ENCODE measurements around the gene KIF2A. TPM values are rescaled to one million over a fixed set of nuclear protein-coding genes. Genes with fewer than 3 reads are reported as not detected.

Gene KIF2A
- total RNA-seq, 2 donors from 2014 or later = 10.3 to 16.3 TPM

GRCh38 chr5:62296998-62297397 lies 9.0 kb upstream of the KIF2A start:
- Histone ChIP-seq H3K36me3 (no peaks in the 10 kb centered on the region), H3K4me3 (no peak overlapping the region), H3K27me3 (no peaks in the 10 kb centered on the region), H3K9me3 (no peaks in the 10 kb centered on the region), H3K4me1 (no peaks in the 10 kb centered on the region), H3K27ac (no peak overlapping the region)
- DNase-seq (ENCODE audit: low spot score) = no peak
- no peak for TF ChIP-seq CTCF (IDR thresholded peaks at IDR 0.05)

GRCh38 chr5:62298118-62298517 lies 7.9 kb upstream of the KIF2A start:
- Histone ChIP-seq H3K36me3 (no peaks in the 10 kb centered on the region), H3K27me3 (no peaks in the 10 kb centered on the region), H3K4me3 (no peak overlapping the region), H3K27ac (no peak overlapping the region), H3K9me3 (no peaks in the 10 kb centered on the region), H3K4me1 (no peaks in the 10 kb centered on the region)
- TF ChIP-seq CTCF (IDR thresholded peaks at IDR 0.05) = no peak
- DNase-seq (ENCODE audit: low spot score) = no peak

GRCh38 chr5:62299101-62299500 lies 6.9 kb upstream of the KIF2A start:
- Histone ChIP-seq H3K36me3 (no peaks in the 10 kb centered on the region), H3K27me3 (no peaks in the 10 kb centered on the region), H3K4me1 (no peaks in the 10 kb centered on the region), H3K9me3 (no peaks in the 10 kb centered on the region), H3K27ac (no peak overlapping the region), H3K4me3 (no peak overlapping the region)
- no peak for DNase-seq (ENCODE audit: low spot score)
- TF ChIP-seq CTCF (IDR thresholded peaks at IDR 0.05) = no peak

GRCh38 chr5:62299600-62299999 lies 6.4 kb upstream of the KIF2A start:
- Histone ChIP-seq H3K9me3 (no peaks in the 10 kb centered on the region), H3K27ac (no peak overlapping the region), H3K36me3 (no peaks in the 10 kb centered on the region), H3K4me1 (no peaks in the 10 kb centered on the region), H3K27me3 (no peaks in the 10 kb centered on the region), H3K4me3 (no peak overlapping the region)
- TF ChIP-seq CTCF (IDR thresholded peaks at IDR 0.05) = no peak
- no peak for DNase-seq (ENCODE audit: low spot score)

- Histone ChIP-seq H3K36me3 (no peaks in the 10 kb centered on the region), H3K4me1 (peaks cover 0 to 17% of the 10 kb centered on the region in 2 donors), H3K27ac (peak overlapping the region; percentile 88 to 92), H3K9me3 (no peaks in the 10 kb centered on the region), H3K4me3 (peak overlapping the region; percentile 89 to 99), H3K27me3 (no peaks in the 10 kb centered on the region)
- no peak for TF ChIP-seq CTCF (IDR thresholded peaks at IDR 0.05)
- no peak for DNase-seq (ENCODE audit: low spot score)
Observed at GRCh38 chr5:62305358-62305714, 670 bp upstream of the KIF2A start.

GRCh38 chr5:62306323-62306895 lies 403 bp downstream of the KIF2A start:
- Histone ChIP-seq H3K4me3 (peak overlapping the region; percentile 89 to 99), H3K27ac (peak overlapping the region; percentile 88 to 92), H3K27me3 (no peaks in the 10 kb centered on the region), H3K9me3 (no peaks in the 10 kb centered on the region), H3K36me3 (no peaks in the 10 kb centered on the region), H3K4me1 (peaks cover 0 to 21% of the 10 kb centered on the region in 2 donors)
- peak; percentile 59 for DNase-seq (ENCODE audit: low spot score)
- TF ChIP-seq CTCF (IDR thresholded peaks at IDR 0.05) = no peak

Measured in right atrium auricular region (tissue), 2 donors.